DND-41 (cell line): Measurements from ENCODE around the gene RBM43.

Experiments used
- ATAC-seq: fragments of 200-7000 bp; cut with Tn5 transposase; 3 replicates; pipeline ENCODE4 v1.9.1; 2021; ENCODE audit warnings: low read depth; ENCODE audit not compliant: insufficient read depth
- DNase-seq: peaks from one replicate; pipeline ENCODE4 v3.0.0-alpha.2; 2020
- H2AFZ ChIP-seq: 2 replicates; pipeline ENCODE4 v1.6.0; 2012; ENCODE audit warnings: low read depth, low read length
- H3K27ac ChIP-seq: 2 replicates; pipeline ENCODE4 v1.5.1; 2012; ENCODE audit warnings: low read length, inconsistent platforms
- H3K27me3 ChIP-seq: fragments of 200-600 bp; sonication (generic); 2 replicates; pipeline ENCODE4 v1.6.0; 2012; ENCODE audit warnings: low read length, mild to moderate bottlenecking, inconsistent platforms; ENCODE audit not compliant: insufficient read depth, poor library complexity
- H3K36me3 ChIP-seq: 2 replicates; pipeline ENCODE4 v1.5.1; 2012; ENCODE audit warnings: low read length, inconsistent platforms; ENCODE audit not compliant: insufficient read depth
- H3K4me1 ChIP-seq: 2 replicates; pipeline ENCODE4 v1.5.1; 2012; ENCODE audit warnings: mild to moderate bottlenecking, low read length; ENCODE audit not compliant: insufficient read depth
- H3K4me2 ChIP-seq: 2 replicates; pipeline ENCODE4 v1.6.0; 2012; ENCODE audit warnings: mild to moderate bottlenecking, moderate library complexity, low read length, inconsistent platforms; ENCODE audit not compliant: insufficient read depth
- H3K4me3 ChIP-seq, 2 experiments: fragments of 200-600 bp in 1 of 2; shearing (Covaris generic) in 1 of 2; 2 replicates each; pipeline ENCODE4 v1.5.1; 2012 to 2016; ENCODE audit warnings: inconsistent platforms in 2 of 2, low read length in 2 of 2, mild to moderate bottlenecking in 2 of 2, low read depth in 1 of 2, moderate library complexity in 1 of 2
- H3K79me2 ChIP-seq: 2 replicates; pipeline ENCODE4 v1.6.0; 2012; ENCODE audit warnings: low read length, inconsistent platforms; ENCODE audit not compliant: insufficient read depth
- H3K9ac ChIP-seq: 2 replicates; pipeline ENCODE4 v1.6.0; 2012; ENCODE audit warnings: low read depth, mild to moderate bottlenecking, inconsistent platforms, low read length, moderate library complexity
- H3K9me3 ChIP-seq: 2 replicates; pipeline ENCODE4 v1.5.1; 2012; ENCODE audit warnings: low read length, moderate library complexity, mild to moderate bottlenecking, inconsistent platforms; ENCODE audit not compliant: insufficient read depth, severe bottlenecking
- H4K20me1 ChIP-seq: 2 replicates; pipeline ENCODE4 v1.6.0; 2012; ENCODE audit warnings: low read length; ENCODE audit not compliant: insufficient read depth
- EZH2 ChIP-seq: IDR thresholded peaks from 3 replicates; pipeline ENCODE4 v1.6.1; 2012; ENCODE audit warnings: borderline replicate concordance, low read depth, mild to moderate bottlenecking, moderate library complexity, low read length, inconsistent platforms; ENCODE audit not compliant: severe bottlenecking
- TF ChIP-seq, protein P1 (sequence below): IDR thresholded peaks from 2 replicates; pipeline ENCODE4 v1.5.1; 2012; ENCODE audit warnings: borderline replicate concordance, low read length, moderate library complexity, mild to moderate bottlenecking; ENCODE audit not compliant: poor library complexity, severe bottlenecking; ENCODE audit errors: extremely low read depth

The RBM43 gene

DNA sequence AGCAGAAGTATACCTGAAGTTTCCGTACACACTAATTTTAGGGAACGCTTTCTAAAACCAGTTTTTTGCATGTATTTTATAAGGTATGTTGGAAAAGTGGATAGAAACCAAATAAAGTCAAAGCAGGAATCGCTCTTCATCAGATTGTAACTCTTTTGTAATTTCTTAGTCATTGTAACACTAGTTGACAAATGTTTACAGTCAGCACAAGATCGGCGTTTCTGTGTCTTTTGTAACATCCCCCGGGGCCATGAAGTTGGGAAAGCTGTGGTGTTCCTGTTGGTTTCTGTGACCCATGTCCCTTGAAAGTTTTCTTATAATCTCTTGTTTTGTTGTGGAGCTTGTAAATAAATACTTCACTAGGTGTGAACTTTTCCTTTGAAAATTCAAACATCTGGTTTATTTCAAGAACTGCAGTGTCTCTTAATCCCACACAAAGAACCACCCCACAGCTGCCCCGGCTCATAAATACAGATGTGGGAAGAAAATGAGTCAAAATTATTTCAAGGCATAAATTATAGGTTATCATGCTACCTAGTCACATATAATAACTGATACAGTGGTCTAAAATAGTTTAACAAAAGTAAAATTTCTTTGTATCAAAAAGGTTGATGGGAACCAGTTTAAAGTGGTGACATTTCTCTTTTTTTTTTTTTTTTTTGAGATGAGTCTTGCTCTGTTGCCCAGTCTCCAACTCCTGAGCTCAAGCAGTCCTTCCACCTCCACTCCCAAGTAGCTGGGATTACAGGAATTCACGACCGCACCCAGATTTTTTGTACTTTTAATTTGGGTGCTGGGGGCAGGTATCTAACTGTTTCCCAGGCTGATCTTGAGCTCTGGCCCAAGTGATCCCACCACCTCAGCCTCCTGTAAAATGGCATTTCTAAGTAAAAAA, 28.6 kb upstream of the RBM43 start:
- TF ChIP-seq, protein P1, sequence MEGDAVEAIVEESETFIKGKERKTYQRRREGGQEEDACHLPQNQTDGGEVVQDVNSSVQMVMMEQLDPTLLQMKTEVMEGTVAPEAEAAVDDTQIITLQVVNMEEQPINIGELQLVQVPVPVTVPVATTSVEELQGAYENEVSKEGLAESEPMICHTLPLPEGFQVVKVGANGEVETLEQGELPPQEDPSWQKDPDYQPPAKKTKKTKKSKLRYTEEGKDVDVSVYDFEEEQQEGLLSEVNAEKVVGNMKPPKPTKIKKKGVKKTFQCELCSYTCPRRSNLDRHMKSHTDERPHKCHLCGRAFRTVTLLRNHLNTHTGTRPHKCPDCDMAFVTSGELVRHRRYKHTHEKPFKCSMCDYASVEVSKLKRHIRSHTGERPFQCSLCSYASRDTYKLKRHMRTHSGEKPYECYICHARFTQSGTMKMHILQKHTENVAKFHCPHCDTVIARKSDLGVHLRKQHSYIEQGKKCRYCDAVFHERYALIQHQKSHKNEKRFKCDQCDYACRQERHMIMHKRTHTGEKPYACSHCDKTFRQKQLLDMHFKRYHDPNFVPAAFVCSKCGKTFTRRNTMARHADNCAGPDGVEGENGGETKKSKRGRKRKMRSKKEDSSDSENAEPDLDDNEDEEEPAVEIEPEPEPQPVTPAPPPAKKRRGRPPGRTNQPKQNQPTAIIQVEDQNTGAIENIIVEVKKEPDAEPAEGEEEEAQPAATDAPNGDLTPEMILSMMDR: no peak
- TF ChIP-seq EZH2: no peak
- H3K79me2 ChIP-seq: peaks cover 41% of the 10 kb centered on the region
- H3K4me2 ChIP-seq: peak overlapping the region; percentile 83
- H3K36me3 ChIP-seq: peaks cover 4% of the 10 kb centered on the region; the same call in 1 of the 2 replicates
- H3K4me1 ChIP-seq: peaks cover 34% of the 10 kb centered on the region
- no peaks in the 10 kb centered on the region for H3K27me3 ChIP-seq
- peak; percentile 42 for DNase-seq
- peak overlapping the region; percentile 97 for H3K27ac ChIP-seq
- H4K20me1 ChIP-seq: no peaks in the 10 kb centered on the region
- ATAC-seq: peak; percentile 8; the same call in 1 of the 3 replicates
- H2AFZ ChIP-seq: peak overlapping the region; percentile 70
- H3K4me3 ChIP-seq: peak overlapping the region; percentile 44 to 82; a peak in 3 of 4 replicates
- H3K9ac ChIP-seq: peak overlapping the region; percentile 75
- no peaks in the 10 kb centered on the region for H3K9me3 ChIP-seq

DNA sequence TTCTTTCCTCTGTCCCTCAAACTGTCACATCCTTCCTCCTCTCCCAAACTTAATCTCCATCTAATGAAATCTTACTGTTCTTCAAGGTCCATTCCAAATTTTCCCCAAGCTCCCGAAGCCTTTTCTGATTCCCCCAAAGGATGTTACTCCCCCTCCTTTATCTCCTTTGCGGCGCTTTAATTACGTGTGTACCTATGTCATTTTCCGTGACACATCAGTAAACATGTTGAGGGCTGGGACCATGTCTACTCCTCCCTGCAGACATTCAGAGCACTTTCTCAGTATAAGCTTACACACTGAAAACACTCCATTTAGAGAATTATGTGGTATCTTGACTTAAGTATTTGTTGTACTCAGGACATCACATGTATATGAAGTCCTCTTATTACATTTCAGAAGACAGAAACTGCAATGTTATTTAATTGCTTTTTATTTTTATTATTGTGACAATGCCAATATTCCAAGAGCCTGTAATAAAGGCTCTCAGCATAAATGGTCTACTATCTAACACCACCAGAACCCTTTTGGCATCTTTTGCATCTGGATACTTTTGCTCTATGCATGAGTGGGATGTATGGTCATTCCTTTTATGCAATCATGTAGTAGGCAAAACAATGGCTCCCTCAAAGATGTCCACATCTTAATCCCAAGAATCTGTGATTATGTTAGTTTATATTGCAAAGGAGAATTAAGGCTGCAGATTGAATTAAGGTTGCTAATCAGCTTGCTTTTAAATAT, 26.0 kb upstream of the RBM43 start:
- no peaks in the 10 kb centered on the region for H3K27me3 ChIP-seq
- peak overlapping the region; percentile 44 to 82 for H3K4me3 ChIP-seq
- H3K4me2 ChIP-seq: peak overlapping the region; percentile 83
- H3K36me3 ChIP-seq: peaks cover 7% of the 10 kb centered on the region; the same call in 1 of the 2 replicates
- peak overlapping the region; percentile 75 for H3K9ac ChIP-seq
- peaks cover 62% of the 10 kb centered on the region for H3K79me2 ChIP-seq
- H2AFZ ChIP-seq: peak overlapping the region; percentile 72
- peaks cover 34% of the 10 kb centered on the region for H3K4me1 ChIP-seq
- peak; percentile 3; the same call in 2 of the 3 replicates for ATAC-seq
- peak overlapping the region; percentile 97 for H3K27ac ChIP-seq
- no peaks in the 10 kb centered on the region for H3K9me3 ChIP-seq
- TF ChIP-seq EZH2: no peak
- TF ChIP-seq, protein P1: no peak
- no peaks in the 10 kb centered on the region for H4K20me1 ChIP-seq
- no peak for DNase-seq

DNA sequence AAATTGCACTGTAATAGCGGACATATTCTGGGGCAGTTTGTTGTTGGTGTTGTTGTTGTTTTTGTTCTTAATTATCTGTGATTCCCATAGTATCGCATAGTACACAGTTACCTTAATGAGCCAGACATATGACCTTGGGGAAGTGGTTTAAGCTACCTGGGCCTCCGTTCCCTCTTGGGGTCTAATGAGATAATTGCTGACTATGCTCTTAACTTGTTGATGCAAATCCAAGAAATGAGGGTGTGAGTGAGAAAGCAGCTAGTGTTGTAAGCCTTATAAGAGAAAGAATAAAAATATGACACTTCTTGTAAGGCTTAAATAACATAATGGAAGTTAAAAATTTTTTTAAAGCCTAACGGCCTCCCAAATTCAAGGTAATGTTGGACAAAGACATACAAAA, 20.7 kb upstream of the RBM43 start:
- Histone ChIP-seq H3K9me3 (no peaks in the 10 kb centered on the region), H3K9ac (no peak overlapping the region), H2AFZ (no peak overlapping the region), H3K4me2 (no peak overlapping the region), H3K36me3 (peaks cover 54% of the 10 kb centered on the region), H3K79me2 (peaks cover 54% of the 10 kb centered on the region), H3K4me1 (peaks cover 15% of the 10 kb centered on the region), H3K27ac (no peak overlapping the region), H4K20me1 (no peaks in the 10 kb centered on the region), H3K4me3 (no peak overlapping the region), H3K27me3 (no peaks in the 10 kb centered on the region)
- ATAC-seq (no peak), DNase-seq (no peak)
- TF ChIP-seq, protein P1: no peak
- TF ChIP-seq EZH2: no peak
